ENCODE data around the gene TMEM238. TPM values are rescaled to one million over a fixed set of nuclear protein-coding genes. Genes with fewer than 3 reads are reported as not detected.

Gene TMEM238
- polyA plus RNA-seq, 1 donor from 2014 or later = not detected

DNA sequence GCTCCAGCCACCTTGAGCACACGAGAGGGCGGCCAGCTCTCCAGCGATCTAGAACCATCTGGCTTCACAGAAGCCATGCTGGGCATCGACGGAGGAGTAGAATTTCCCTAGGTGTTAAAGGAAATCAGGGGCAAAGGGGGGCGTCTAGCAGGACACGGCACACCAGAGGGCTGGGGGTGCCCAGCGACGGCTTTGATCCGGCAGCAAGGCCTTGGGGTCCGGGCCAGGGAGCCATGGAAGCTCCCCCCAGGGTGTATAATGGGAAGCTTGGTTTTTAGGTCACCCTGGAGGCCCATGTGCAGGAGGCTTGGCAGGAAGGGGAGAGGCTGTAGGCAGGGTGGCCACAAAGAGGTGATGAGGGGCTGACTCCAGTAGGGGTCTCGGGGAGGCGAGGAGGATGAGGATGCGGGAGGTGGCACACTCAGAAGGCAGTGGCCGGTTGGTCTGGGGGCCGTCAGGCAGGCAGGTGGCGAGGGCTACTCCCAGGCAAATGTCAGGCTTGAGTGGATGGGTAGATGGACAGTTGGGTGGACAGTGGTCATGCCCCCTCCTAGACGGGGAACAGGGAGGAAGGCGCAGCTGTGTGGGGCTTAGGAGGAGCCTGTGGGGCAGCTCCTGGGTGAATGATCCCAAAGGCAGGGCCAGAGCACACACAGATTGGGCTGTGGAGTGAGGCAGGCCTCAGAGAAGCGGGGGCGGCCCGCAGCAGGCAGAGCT lies 38.8 kb downstream of the TMEM238 start:
- Histone ChIP-seq H3K9me2 (ENCODE audit: insufficient read depth, low read length) (no peaks in the 10 kb centered on the region), H3K27ac (ENCODE audit: low read length) (no peak overlapping the region), H3K79me2 (replicated peaks; ENCODE audit: insufficient read depth, low read length) (peaks cover 7% of the 10 kb centered on the region), H3K4me2 (ENCODE audit: low read length) (no peak overlapping the region), H3K36me3 (ENCODE audit: insufficient read depth, low read length) (no peaks in the 10 kb centered on the region), H3K9ac (ENCODE audit: low read length) (no peak overlapping the region), H3K9me3 (ENCODE audit: low read length) (no peaks in the 10 kb centered on the region), H3K4me3 (ENCODE audit: low read length) (no peak overlapping the region), H3K27me3 (ENCODE audit: insufficient read depth, low read depth, low read length) (no peaks in the 10 kb centered on the region), H3F3A (ENCODE audit: insufficient read depth, low read length, poor library complexity, severe bottlenecking) (no peaks in the 10 kb centered on the region), H2AFZ (ENCODE audit: low read depth, low read length) (no peak overlapping the region), H4K20me1 (ENCODE audit: insufficient read depth) (peaks cover 5% of the 10 kb centered on the region)
- TF ChIP-seq CTCF (IDR thresholded peaks at IDR 0.05; ENCODE audit: poor library complexity, severe bottlenecking) (no peak), TAF1 (IDR thresholded peaks at IDR 0.05; ENCODE audit: low read depth) (no peak), MXI1 (conservative IDR thresholded peaks at IDR 0.05; ENCODE audit: poor library complexity, severe bottlenecking) (no peak), RAD21 (conservative IDR thresholded peaks at IDR 0.05) (no peak), REST (IDR thresholded peaks at IDR 0.05; ENCODE audit: borderline replicate concordance) (no peak), SMC3 (conservative IDR thresholded peaks at IDR 0.05; ENCODE audit: poor library complexity) (no peak)

DNA sequence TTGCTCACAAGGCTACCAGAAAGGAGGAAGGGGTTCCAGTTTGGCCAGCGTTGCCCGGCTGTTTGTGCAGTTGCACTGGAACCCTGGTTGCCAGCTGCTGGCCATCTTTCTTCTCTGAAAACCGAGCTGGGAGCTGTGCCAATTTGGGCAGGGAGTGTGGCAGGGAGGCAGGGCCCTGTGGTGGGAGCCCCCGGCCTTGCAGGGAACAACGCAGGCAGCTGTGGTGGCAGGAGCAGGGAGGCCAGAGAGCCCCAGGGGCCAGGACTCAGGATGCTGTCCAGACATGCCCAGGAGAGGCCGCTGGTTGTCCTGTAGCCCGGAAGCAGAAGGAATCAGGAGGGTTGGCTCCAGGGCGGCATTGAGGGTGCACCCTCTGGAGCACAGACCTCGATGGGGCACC lies 39.6 kb downstream of the TMEM238 start:
- TF ChIP-seq POLR2AphosphoS5 (IDR thresholded peaks at IDR 0.05) (no peak), RAD21 (conservative IDR thresholded peaks at IDR 0.05) (no peak), CTCF (IDR thresholded peaks at IDR 0.05; ENCODE audit: poor library complexity, severe bottlenecking) (no peak), MXI1 (conservative IDR thresholded peaks at IDR 0.05; ENCODE audit: poor library complexity, severe bottlenecking) (no peak), TAF1 (IDR thresholded peaks at IDR 0.05; ENCODE audit: low read depth) (no peak), SMC3 (conservative IDR thresholded peaks at IDR 0.05; ENCODE audit: poor library complexity) (no peak), REST (IDR thresholded peaks at IDR 0.05; ENCODE audit: borderline replicate concordance) (no peak), EZH2 (IDR thresholded peaks at IDR 0.05; ENCODE audit: borderline replicate concordance, insufficient read depth, low read length, poor library complexity, severe bottlenecking) (no peak)
- Histone ChIP-seq H3K9me2 (ENCODE audit: insufficient read depth, low read length) (no peaks in the 10 kb centered on the region), H3K9ac (ENCODE audit: low read length) (no peak overlapping the region), H3K4me3 (ENCODE audit: low read length) (no peak overlapping the region), H3K36me3 (ENCODE audit: insufficient read depth, low read length) (no peaks in the 10 kb centered on the region), H3K9me3 (ENCODE audit: low read length) (no peaks in the 10 kb centered on the region), H2AFZ (ENCODE audit: low read depth, low read length) (no peak overlapping the region), H3F3A (ENCODE audit: insufficient read depth, low read length, poor library complexity, severe bottlenecking) (no peaks in the 10 kb centered on the region), H3K4me2 (ENCODE audit: low read length) (no peak overlapping the region), H3K27me3 (ENCODE audit: insufficient read depth, low read depth, low read length) (no peaks in the 10 kb centered on the region), H3K79me2 (replicated peaks; ENCODE audit: insufficient read depth, low read length) (peaks cover 10% of the 10 kb centered on the region), H4K20me1 (ENCODE audit: insufficient read depth) (peaks cover 5% of the 10 kb centered on the region), H3K27ac (ENCODE audit: low read length) (no peak overlapping the region)

All from neural cell (in vitro differentiated cells).